ENCODE data around the gene NUBPL. TPM values are rescaled to one million over a fixed set of nuclear protein-coding genes. Genes with fewer than 3 reads are reported as not detected.

Gene NUBPL, protein sequence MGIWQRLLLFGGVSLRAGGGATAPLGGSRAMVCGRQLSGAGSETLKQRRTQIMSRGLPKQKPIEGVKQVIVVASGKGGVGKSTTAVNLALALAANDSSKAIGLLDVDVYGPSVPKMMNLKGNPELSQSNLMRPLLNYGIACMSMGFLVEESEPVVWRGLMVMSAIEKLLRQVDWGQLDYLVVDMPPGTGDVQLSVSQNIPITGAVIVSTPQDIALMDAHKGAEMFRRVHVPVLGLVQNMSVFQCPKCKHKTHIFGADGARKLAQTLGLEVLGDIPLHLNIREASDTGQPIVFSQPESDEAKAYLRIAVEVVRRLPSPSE
- 11.9 and 14.5 TPM in 2 replicates for total RNA-seq

DNA sequence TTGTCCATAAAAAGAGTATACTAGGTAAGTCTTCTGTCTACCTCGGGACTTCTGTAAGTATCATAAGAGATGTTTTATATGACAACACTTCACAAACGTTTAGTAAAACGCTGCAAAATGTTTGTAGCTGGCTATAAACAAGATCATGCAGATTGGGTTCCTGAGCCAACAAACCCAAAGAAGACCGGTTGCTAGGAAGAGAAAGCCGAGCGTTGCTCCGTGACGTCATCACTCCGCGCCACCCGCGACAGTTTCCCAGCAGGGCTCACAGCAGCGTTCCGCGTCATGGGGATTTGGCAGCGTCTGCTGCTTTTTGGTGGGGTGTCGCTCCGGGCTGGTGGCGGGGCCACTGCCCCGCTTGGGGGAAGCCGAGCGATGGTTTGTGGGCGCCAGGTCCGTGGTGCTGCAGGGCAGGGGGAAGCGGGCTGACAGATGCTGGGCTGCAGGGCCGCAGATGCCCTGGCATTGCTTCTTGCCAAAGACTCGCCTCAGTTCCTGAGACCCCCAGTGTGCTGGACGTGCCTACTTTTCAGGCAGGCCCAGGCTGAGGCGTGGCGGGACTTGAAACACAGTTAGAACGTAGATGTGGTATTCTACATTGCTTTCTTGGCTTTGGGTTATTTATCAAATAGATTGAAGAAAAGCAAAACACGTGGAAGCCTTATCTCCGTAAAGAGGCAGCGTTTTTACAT, at the start of gene NUBPL:
Gene NUBPL (plus strand): TSS at position 250 of the 692 bp plus-strand sequence. CDS start 36 bp downstream, at position 286.

Other genes with a start within 250 kb of the NUBPL start
- 14.9 and 26.4 TPM in 2 replicates for gene HEATR5A, start 140.9 kb upstream of the NUBPL start, total RNA-seq
- gene DTD2, start 103.9 kb upstream of the NUBPL start, total RNA-seq = 39.8 and 43.1 TPM in 2 replicates
- not detected in 2 replicates for gene GPR33, start 73.4 kb upstream of the NUBPL start, total RNA-seq

All from cardiac ventricle fibroblast (primary cell).